ENCODE measurements around the gene LARP1B.

LARP1B gene

DNA sequence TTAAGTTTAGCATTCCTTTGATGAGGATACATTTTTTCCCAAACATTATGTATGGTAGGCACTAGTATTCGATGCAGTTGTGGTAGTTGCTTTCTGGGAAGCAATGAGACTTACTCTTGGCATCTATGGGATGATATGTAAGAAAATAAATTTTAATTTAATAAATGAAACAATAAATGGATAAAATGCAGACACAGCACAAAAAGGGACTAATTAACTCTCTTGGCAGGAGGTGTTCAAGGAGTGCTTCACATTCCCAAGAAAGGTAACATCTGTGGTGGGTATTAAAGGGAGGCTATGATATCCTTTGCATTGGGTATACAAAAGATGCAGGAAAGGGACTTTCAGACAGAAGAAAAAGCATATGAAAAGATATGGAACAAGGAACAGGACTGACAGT, 115.5 kb downstream of the LARP1B start:
- TF ChIP-seq POLR2A (IDR thresholded peaks at IDR 0.05; ENCODE audit: extremely low read depth, insufficient read length) (no peak), MYC (IDR thresholded peaks at IDR 0.05; ENCODE audit: low read depth, low read length) (no peak)
- TF ChIP-seq, protein P1, sequence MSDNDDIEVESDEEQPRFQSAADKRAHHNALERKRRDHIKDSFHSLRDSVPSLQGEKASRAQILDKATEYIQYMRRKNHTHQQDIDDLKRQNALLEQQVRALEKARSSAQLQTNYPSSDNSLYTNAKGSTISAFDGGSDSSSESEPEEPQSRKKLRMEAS (IDR thresholded peaks at IDR 0.05; ENCODE audit: low read depth, low read length) = no peak
- TF ChIP-seq, protein P2, sequence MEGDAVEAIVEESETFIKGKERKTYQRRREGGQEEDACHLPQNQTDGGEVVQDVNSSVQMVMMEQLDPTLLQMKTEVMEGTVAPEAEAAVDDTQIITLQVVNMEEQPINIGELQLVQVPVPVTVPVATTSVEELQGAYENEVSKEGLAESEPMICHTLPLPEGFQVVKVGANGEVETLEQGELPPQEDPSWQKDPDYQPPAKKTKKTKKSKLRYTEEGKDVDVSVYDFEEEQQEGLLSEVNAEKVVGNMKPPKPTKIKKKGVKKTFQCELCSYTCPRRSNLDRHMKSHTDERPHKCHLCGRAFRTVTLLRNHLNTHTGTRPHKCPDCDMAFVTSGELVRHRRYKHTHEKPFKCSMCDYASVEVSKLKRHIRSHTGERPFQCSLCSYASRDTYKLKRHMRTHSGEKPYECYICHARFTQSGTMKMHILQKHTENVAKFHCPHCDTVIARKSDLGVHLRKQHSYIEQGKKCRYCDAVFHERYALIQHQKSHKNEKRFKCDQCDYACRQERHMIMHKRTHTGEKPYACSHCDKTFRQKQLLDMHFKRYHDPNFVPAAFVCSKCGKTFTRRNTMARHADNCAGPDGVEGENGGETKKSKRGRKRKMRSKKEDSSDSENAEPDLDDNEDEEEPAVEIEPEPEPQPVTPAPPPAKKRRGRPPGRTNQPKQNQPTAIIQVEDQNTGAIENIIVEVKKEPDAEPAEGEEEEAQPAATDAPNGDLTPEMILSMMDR (IDR thresholded peaks at IDR 0.05; ENCODE audit: low read depth, low read length) = no peak
- H3K4me3 ChIP-seq (ENCODE audit: low read depth, low read length) = no peak overlapping the region
- DNase-seq (ENCODE audit: low read depth) = no peak

DNA sequence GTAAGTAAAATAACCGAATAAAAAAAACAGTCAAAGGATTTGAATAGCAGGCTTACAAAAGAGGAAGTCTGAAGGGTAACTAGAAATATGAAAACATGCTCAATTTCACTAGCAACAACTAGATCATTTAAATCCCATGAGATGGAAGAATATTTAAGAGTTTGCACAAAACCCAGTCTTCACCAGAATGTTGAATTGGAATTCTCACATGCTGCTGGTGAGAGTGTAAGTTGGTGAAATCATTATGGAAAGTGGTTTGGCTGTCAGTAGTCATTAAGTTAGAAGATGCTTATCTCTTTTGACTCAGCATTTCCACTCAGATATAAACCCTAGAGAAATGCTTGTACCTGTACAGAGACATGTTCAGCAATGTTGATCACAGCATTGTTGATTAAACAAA, 116.4 kb downstream of the LARP1B start:
- H3K4me3 ChIP-seq (ENCODE audit: low read depth, low read length) = no peak overlapping the region
- TF ChIP-seq, protein P2 (IDR thresholded peaks at IDR 0.05; ENCODE audit: low read depth, low read length) = no peak
- TF ChIP-seq, protein P1 (IDR thresholded peaks at IDR 0.05; ENCODE audit: low read depth, low read length) = no peak
- TF ChIP-seq MYC (IDR thresholded peaks at IDR 0.05; ENCODE audit: low read depth, low read length) = no peak
- TF ChIP-seq POLR2A (IDR thresholded peaks at IDR 0.05; ENCODE audit: extremely low read depth, insufficient read length) = no peak
- peak; percentile 19 for DNase-seq (ENCODE audit: low read depth)

DNA sequence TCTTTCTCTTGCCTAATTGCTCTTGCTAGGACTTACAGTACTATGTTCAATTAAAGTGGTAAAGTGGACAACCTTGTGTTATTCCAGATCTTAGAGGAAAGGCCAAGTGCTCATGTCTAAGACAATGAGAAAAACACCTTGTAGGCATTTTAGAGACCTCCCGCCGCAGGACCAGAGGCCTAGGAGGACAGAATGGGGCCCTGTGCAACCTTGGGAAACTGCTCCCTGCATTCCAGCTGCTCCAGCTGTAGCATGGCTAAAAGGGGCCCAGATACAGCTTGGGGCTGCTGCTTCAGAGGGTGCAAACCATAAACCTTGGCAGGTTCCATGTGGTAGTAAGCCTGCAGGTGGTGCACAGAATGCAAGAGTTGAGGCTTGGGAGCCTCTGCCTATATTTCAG, 125.5 kb downstream of the LARP1B start:
- no peak overlapping the region for H3K4me3 ChIP-seq (ENCODE audit: low read depth, low read length)
- DNase-seq (ENCODE audit: low read depth) = no peak
- TF ChIP-seq MYC (IDR thresholded peaks at IDR 0.05; ENCODE audit: low read depth, low read length) (no peak), POLR2A (IDR thresholded peaks at IDR 0.05; ENCODE audit: extremely low read depth, insufficient read length) (no peak)
- TF ChIP-seq, protein P1 (IDR thresholded peaks at IDR 0.05; ENCODE audit: low read depth, low read length) = no peak
- TF ChIP-seq, protein P2 (IDR thresholded peaks at IDR 0.05; ENCODE audit: low read depth, low read length) = no peak

DNA sequence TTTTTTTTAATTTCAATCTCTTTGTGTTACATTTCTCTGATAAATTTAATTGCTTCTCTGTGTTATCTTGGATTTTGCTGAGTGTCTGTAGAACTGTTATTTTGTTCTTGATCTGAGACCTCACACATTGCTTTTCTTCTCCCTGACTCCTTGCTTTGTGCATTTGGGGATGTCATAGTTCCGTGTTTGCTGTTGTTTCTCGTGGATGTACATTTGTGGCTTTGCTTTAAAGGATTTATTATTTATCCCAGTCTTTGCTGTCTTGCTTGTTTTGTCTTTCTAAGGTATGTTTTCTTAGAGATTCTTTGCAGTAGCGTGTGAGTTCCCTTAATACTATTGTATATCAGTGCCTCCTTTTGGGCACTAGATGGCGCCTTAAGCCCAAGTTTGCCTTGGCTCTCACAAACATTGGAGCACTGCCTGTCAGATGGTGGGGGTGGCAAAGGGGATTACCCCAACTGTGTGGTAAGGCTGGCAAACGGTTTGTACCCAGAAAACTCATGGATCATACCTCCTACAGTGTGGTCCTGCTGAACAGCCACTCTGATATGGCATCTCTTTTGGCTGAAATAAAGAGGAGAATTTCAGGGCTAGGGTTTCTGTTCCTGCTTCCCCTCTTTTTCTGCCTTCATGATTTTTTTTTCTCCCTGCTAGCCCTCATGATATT, 130.1 kb downstream of the LARP1B start:
- DNase-seq (ENCODE audit: low read depth) = peak; percentile 76
- TF ChIP-seq MYC (IDR thresholded peaks at IDR 0.05; ENCODE audit: low read depth, low read length) = no peak
- TF ChIP-seq, protein P2 (IDR thresholded peaks at IDR 0.05; ENCODE audit: low read depth, low read length) = peak; percentile 74
- H3K4me3 ChIP-seq (ENCODE audit: low read depth, low read length) = no peak overlapping the region

DNA sequence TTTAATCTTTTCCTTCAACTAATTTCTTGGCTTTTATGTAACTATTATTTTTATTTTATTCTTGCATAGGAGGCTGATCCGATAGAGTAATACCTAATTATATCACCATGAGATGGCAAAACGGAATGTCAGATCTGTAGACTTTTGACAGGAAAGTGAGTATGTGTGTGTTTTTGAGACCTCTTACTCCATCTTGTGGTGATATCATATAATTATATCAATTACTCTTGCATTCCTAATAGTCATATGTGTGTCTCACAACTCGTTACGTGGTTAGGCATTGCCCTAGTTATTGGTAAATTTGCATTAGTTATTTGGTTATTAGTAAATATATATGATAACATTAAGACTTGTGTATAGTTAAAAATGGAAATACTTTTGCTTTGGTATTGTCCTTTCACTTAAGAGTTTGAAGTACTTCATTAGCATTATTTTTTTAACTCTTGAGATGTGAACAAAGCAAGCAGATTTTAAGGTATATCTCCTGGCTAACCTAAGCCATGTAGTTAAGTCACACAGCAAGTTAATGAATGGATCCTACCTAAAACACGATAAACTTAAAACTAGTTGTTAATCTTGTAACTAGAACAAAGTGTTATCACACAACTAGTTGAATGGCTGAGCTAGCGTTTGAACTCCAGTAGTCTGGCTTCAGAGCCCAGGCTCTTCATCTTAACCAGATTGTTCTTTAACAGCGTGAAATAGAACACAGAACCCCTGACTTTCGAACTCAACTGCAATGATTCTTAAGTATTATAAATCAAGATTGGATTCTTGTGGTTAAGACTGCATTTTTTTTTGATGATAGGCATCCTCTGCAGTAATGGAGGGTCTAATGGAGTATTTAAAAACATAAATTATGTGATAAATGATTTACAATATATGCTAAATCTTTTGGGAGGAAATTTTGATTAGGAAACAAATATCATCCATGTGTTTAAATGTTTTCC, 159.4 kb downstream of the LARP1B start:
- peak; percentile 53 for DNase-seq (ENCODE audit: low read depth)
- TF ChIP-seq, protein P2 (IDR thresholded peaks at IDR 0.05; ENCODE audit: low read depth, low read length) = peak; percentile 10
- TF ChIP-seq, protein P1 (IDR thresholded peaks at IDR 0.05; ENCODE audit: low read depth, low read length) = no peak
- no peak for TF ChIP-seq MYC (IDR thresholded peaks at IDR 0.05; ENCODE audit: low read depth, low read length)
- H3K4me3 ChIP-seq (ENCODE audit: low read depth, low read length) = no peak overlapping the region
